Measurements from ENCODE around the gene TXNDC11.
A peak's percentile ranks its signal among the peaks of the same experiment; 100 is the strongest.

The TXNDC11 gene

GRCh38 chr16:11677451-11677951 is 65.2 kb downstream of the TXNDC11 start:
- TF ChIP-seq TAF1 (IDR thresholded peaks at IDR 0.05; ENCODE audit: borderline replicate concordance, low read depth, low read length): no peak
- TF ChIP-seq POLR2A (IDR thresholded peaks at IDR 0.05; ENCODE audit: low read depth, low read length): no peak; the same call in 1 of the 2 replicates
- TF ChIP-seq POLR2AphosphoS5 (IDR thresholded peaks at IDR 0.05; ENCODE audit: low read depth, low read length): no peak
- DNase-seq (ENCODE audit: insufficient read length) (no peak), FAIRE-seq (no peak)

- DNase-seq (ENCODE audit: insufficient read length) (no peak), FAIRE-seq (no peak)
- TF ChIP-seq POLR2A (IDR thresholded peaks at IDR 0.05; ENCODE audit: low read depth, low read length): no peak
- TF ChIP-seq TAF1 (IDR thresholded peaks at IDR 0.05; ENCODE audit: borderline replicate concordance, low read depth, low read length): no peak
- TF ChIP-seq POLR2AphosphoS5 (IDR thresholded peaks at IDR 0.05; ENCODE audit: low read depth, low read length): no peak
Observed at GRCh38 chr16:11676799-11677198, 65.9 kb downstream of the TXNDC11 start.

- TF ChIP-seq POLR2AphosphoS5 (IDR thresholded peaks at IDR 0.05; ENCODE audit: low read depth, low read length) (0 out of 2 replicates have a peak, but pooled peaks have one; percentile 9), TAF1 (IDR thresholded peaks at IDR 0.05; ENCODE audit: borderline replicate concordance, low read depth, low read length) (no peak)
- DNase-seq (ENCODE audit: insufficient read length): no peak
- FAIRE-seq: no peak
Observed at GRCh38 chr16:11675561-11676511, 66.8 kb downstream of the TXNDC11 start.

GRCh38 chr16:11674818-11675560 is 67.7 kb downstream of the TXNDC11 start:
- FAIRE-seq (no peak), DNase-seq (ENCODE audit: insufficient read length) (no peak)
- TF ChIP-seq POLR2A (IDR thresholded peaks at IDR 0.05; ENCODE audit: low read depth, low read length): no peak
- TF ChIP-seq POLR2AphosphoS5 (IDR thresholded peaks at IDR 0.05; ENCODE audit: low read depth, low read length): 0 out of 2 replicates have a peak, but pooled peaks have one; percentile 32

- no peak for FAIRE-seq
- DNase-seq (ENCODE audit: insufficient read length): no peak
- TF ChIP-seq TAF1 (IDR thresholded peaks at IDR 0.05; ENCODE audit: borderline replicate concordance, low read depth, low read length) (no peak), POLR2A (IDR thresholded peaks at IDR 0.05; ENCODE audit: low read depth, low read length) (no peak), POLR2AphosphoS5 (IDR thresholded peaks at IDR 0.05; ENCODE audit: low read depth, low read length) (no peak)
Observed at GRCh38 chr16:11674001-11674817, 68.4 kb downstream of the TXNDC11 start.

GRCh38 chr16:11673091-11674000 is 69.3 kb downstream of the TXNDC11 start:
- DNase-seq (ENCODE audit: insufficient read length) (no peak), FAIRE-seq (no peak)

GRCh38 chr16:11672206-11673090 is 70.2 kb downstream of the TXNDC11 start:
- FAIRE-seq: peak; percentile 88
- TF ChIP-seq POLR2A (IDR thresholded peaks at IDR 0.05; ENCODE audit: low read depth, low read length): no peak
- no peak for TF ChIP-seq TAF1 (IDR thresholded peaks at IDR 0.05; ENCODE audit: borderline replicate concordance, low read depth, low read length)
- no peak; the same call in 1 of the 2 replicates for TF ChIP-seq POLR2AphosphoS5 (IDR thresholded peaks at IDR 0.05; ENCODE audit: low read depth, low read length)
- no peak for DNase-seq (ENCODE audit: insufficient read length)

More at GRCh38 chr16:11673091-11674000, 69.3 kb downstream of the TXNDC11 start:
- TF ChIP-seq POLR2AphosphoS5 (IDR thresholded peaks at IDR 0.05; ENCODE audit: low read depth, low read length): no peak

- FAIRE-seq (no peak), DNase-seq (ENCODE audit: insufficient read length) (no peak)
- TF ChIP-seq TAF1 (IDR thresholded peaks at IDR 0.05; ENCODE audit: borderline replicate concordance, low read depth, low read length): no peak
- TF ChIP-seq POLR2AphosphoS5 (IDR thresholded peaks at IDR 0.05; ENCODE audit: low read depth, low read length): no peak
- no peak for TF ChIP-seq POLR2A (IDR thresholded peaks at IDR 0.05; ENCODE audit: low read depth, low read length)
Observed at GRCh38 chr16:11671676-11672075, 71.0 kb downstream of the TXNDC11 start.

- DNase-seq (ENCODE audit: insufficient read length) (no peak), FAIRE-seq (no peak)
- no peak for TF ChIP-seq POLR2A (IDR thresholded peaks at IDR 0.05; ENCODE audit: low read depth, low read length)
- TF ChIP-seq TAF1 (IDR thresholded peaks at IDR 0.05; ENCODE audit: borderline replicate concordance, low read depth, low read length): no peak
- no peak for TF ChIP-seq POLR2AphosphoS5 (IDR thresholded peaks at IDR 0.05; ENCODE audit: low read depth, low read length)
Observed at GRCh38 chr16:11671271-11671670, 71.4 kb downstream of the TXNDC11 start.
